HEK293 (cell line): ENCODE results near the gene PFKL.

Source experiments
- CTCF ChIA-PET: fragments of 350-600 bp; formaldehyde crosslinking; extraction: SDS; loops from one replicate; lab custom pipeline; 2021; ENCODE audit warnings: antibody characterized with exemption; lab: Yijun Ruan, JAX
- POLR2A ChIA-PET: fragments of 300-600 bp; formaldehyde crosslinking; extraction: SDS; loops from one replicate; lab custom pipeline; 2020; ENCODE audit warnings: antibody characterized with exemption, inconsistent platforms; lab: Yijun Ruan, JAX
- H3K27ac ChIP-seq: fragments of 200-500 bp; sonication (Bioruptor generic); 2 replicates; pipeline ENCODE4 v1.5.1; 2014; ENCODE audit warnings: low read depth, low read length, control low read depth, inconsistent platforms; ENCODE audit errors: extremely low read depth
- H3K36me3 ChIP-seq, 2 experiments: fragments of 200-500 bp in 1 of 2; sonication (Bioruptor generic) in 1 of 2; 1 replicate in 1 of 2; 2 replicates in 1 of 2; pipeline ENCODE4 v1.5.1; 2014 to 2017; ENCODE audit warnings: inconsistent platforms in 2 of 2, low read length in 2 of 2; ENCODE audit not compliant: control insufficient read depth in 2 of 2, insufficient read depth in 1 of 2
- H3K4me1 ChIP-seq: fragments of 200-500 bp; sonication (Bioruptor generic); 2 replicates; pipeline ENCODE4 v1.5.1; 2014; ENCODE audit warnings: mild to moderate bottlenecking, low read length, inconsistent platforms; ENCODE audit not compliant: control insufficient read depth, insufficient read depth
- H3K4me3 ChIP-seq: 2 replicates; pipeline ENCODE4 v1.5.1; 2011; ENCODE audit warnings: low read depth, mild to moderate bottlenecking, control low read depth, low read length, moderate library complexity
- H3K9me3 ChIP-seq: fragments of 200-500 bp; sonication (Bioruptor generic); 2 replicates; pipeline ENCODE4 v1.5.1; 2014; ENCODE audit warnings: low read depth, low read length, inconsistent platforms; ENCODE audit not compliant: control insufficient read depth, insufficient read depth
- BCL6B ChIP-seq: fragments of 450-650 bp; formaldehyde crosslinking; IDR thresholded peaks from 2 replicates; pipeline ENCODE4 v1.5.1; 2017; ENCODE audit warnings: missing biosample characterization, missing genetic modification characterization
- HOXA7 ChIP-seq: sonication (generic); formaldehyde crosslinking; IDR thresholded peaks from 2 replicates; pipeline ENCODE4 v1.8.1; 2022; ENCODE audit warnings: missing genetic modification reagents, borderline replicate concordance
- INSM2 ChIP-seq: fragments of 450-650 bp; formaldehyde crosslinking; IDR thresholded peaks from 2 replicates; pipeline ENCODE4 v1.5.1; 2016; ENCODE audit warnings: missing biosample characterization, missing genetic modification characterization
- KLF10 ChIP-seq: fragments of 450-650 bp; IDR thresholded peaks from 2 replicates; pipeline ENCODE4 v1.5.1; 2018; ENCODE audit warnings: missing biosample characterization, mild to moderate bottlenecking, missing genetic modification characterization
- PATZ1 ChIP-seq: fragments of 450-650 bp; formaldehyde crosslinking; IDR thresholded peaks from 2 replicates; pipeline ENCODE4 v1.5.1; 2016; ENCODE audit warnings: missing biosample characterization, missing genetic modification characterization
- PRDM4 ChIP-seq: fragments of 450-650 bp; formaldehyde crosslinking; IDR thresholded peaks from 2 replicates; pipeline ENCODE4 v1.5.1; 2017; ENCODE audit warnings: missing biosample characterization, missing genetic modification characterization
- SALL2 ChIP-seq: fragments of 450-650 bp; formaldehyde crosslinking; IDR thresholded peaks from 2 replicates; pipeline ENCODE4 v1.5.0; 2017; ENCODE audit warnings: missing biosample characterization, mild to moderate bottlenecking, missing genetic modification characterization, borderline replicate concordance
- ZBTB11 ChIP-seq: fragments of 450-650 bp; formaldehyde crosslinking; conservative IDR thresholded peaks from 2 replicates; pipeline ENCODE4 v1.5.1; 2016; ENCODE audit warnings: low read depth, missing biosample characterization, missing genetic modification characterization
- ZBTB26 ChIP-seq: fragments of 450-650 bp; formaldehyde crosslinking; optimal IDR thresholded peaks from 2 replicates; pipeline ENCODE3; 2016; ENCODE audit warnings: missing biosample characterization, mild to moderate bottlenecking, missing genetic modification characterization
- ZNF274 ChIP-seq, 2 experiments: fragments of 200-500 bp in 1 of 2; fragments of 450-650 bp in 1 of 2; sonication (Bioruptor generic) in 1 of 2; formaldehyde crosslinking in 1 of 2; IDR thresholded peaks; 2 replicates each; pipeline versions ENCODE4 v1.5.1 to v1.6.1; 2014 to 2016; ENCODE audit warnings: borderline replicate concordance in 1 of 2, inconsistent platforms in 1 of 2, low read length in 1 of 2, missing biosample characterization in 1 of 2, missing genetic modification characterization in 1 of 2
- ZNF335 ChIP-seq: fragments of 450-650 bp; formaldehyde crosslinking; conservative IDR thresholded peaks from 2 replicates; pipeline ENCODE4 v1.5.1; 2016; ENCODE audit warnings: missing biosample characterization, missing genetic modification characterization
- ZNF350 ChIP-seq: fragments of 450-650 bp; formaldehyde crosslinking; IDR thresholded peaks from 2 replicates; pipeline ENCODE4 v1.5.0; 2017; ENCODE audit warnings: missing biosample characterization, mild to moderate bottlenecking, missing genetic modification characterization
- ZNF426 ChIP-seq: fragments of 450-650 bp; formaldehyde crosslinking; IDR thresholded peaks from 2 replicates; pipeline ENCODE4 v1.5.1; 2017; ENCODE audit warnings: missing biosample characterization, missing genetic modification characterization, mild to moderate bottlenecking, inconsistent platforms, moderate library complexity
- ZNF645 ChIP-seq: fragments of 450-650 bp; formaldehyde crosslinking; IDR thresholded peaks from 2 replicates; pipeline ENCODE4; 2016; ENCODE audit warnings: missing biosample characterization, missing genetic modification characterization
- ZNF654 ChIP-seq: fragments of 450-650 bp; formaldehyde crosslinking; IDR thresholded peaks from 2 replicates; pipeline ENCODE4 v1.5.1; 2016; ENCODE audit warnings: low read depth, missing biosample characterization, missing genetic modification characterization
- ZNF830 ChIP-seq: fragments of 450-650 bp; IDR thresholded peaks from 2 replicates; pipeline ENCODE4 v1.5.0; 2018; ENCODE audit warnings: missing biosample characterization, missing genetic modification characterization, low read depth, mild to moderate bottlenecking, moderate library complexity

The PFKL gene

GRCh38 chr21:44370027-44370735 is 70.3 kb downstream of the PFKL start (continued):
- TF ChIP-seq PRDM4 (tag by site-specific recombination) (no peak), ZBTB11 (tag by site-specific recombination) (no peak), HOXA7 (CRISPR knock-in tag) (no peak)

GRCh38 chr21:44370786-44371410 is 71.0 kb downstream of the PFKL start:
- POLR2A ChIA-PET = no interaction called here
- no peak overlapping the region for H3K27ac ChIP-seq
- no peaks in the 10 kb centered on the region for H3K9me3 ChIP-seq
- TF ChIP-seq PATZ1 (tag by site-specific recombination) (no peak), ZBTB26 (peak; percentile 3)
- TF ChIP-seq, all 188 proteins: peak for 1
- no peaks in the 10 kb centered on the region for H3K36me3 ChIP-seq
- H3K4me1 ChIP-seq = no peaks in the 10 kb centered on the region
- CTCF ChIA-PET = no interaction called here
- H3K4me3 ChIP-seq = no peak overlapping the region

- ChIA-PET CTCF (interaction anchor here (1.4 kb wide), 1 partner anchor 30 kb away, joined by 3 read pairs; no protein-coding TSS in a partner anchor), POLR2A (no interaction called here)
- TF ChIP-seq ZNF654 (tag by site-specific recombination) (no peak), ZNF274 (IDR thresholded peaks at IDR 0.05; ENCODE audit: low read length) (no peak), ZNF274 (tag by site-specific recombination; IDR thresholded peaks at IDR 0.05; ENCODE audit: borderline replicate concordance) (no peak), BCL6B (no peak), ZNF350 (tag by site-specific recombination) (no peak), ZNF645 (tag by site-specific recombination) (no peak), ZNF426 (no peak), INSM2 (no peak), ZNF335 (tag by site-specific recombination) (no peak), SALL2 (tag by site-specific recombination) (no peak), KLF10 (tag by site-specific recombination) (no peak), ZNF830 (tag by site-specific recombination) (no peak)
These were observed 71.7 kb downstream of the PFKL start for GRCh38 chr21:44371596-44371995.

More at GRCh38 chr21:44371596-44371995, 71.7 kb downstream of the PFKL start:
- no peak overlapping the region for H3K27ac ChIP-seq
- no peaks in the 10 kb centered on the region for H3K36me3 ChIP-seq
- H3K4me1 ChIP-seq = no peaks in the 10 kb centered on the region
- no peak overlapping the region for H3K4me3 ChIP-seq
- no peaks in the 10 kb centered on the region for H3K9me3 ChIP-seq
